ENCODE measurements around the gene DCC.

The DCC gene

DNA sequence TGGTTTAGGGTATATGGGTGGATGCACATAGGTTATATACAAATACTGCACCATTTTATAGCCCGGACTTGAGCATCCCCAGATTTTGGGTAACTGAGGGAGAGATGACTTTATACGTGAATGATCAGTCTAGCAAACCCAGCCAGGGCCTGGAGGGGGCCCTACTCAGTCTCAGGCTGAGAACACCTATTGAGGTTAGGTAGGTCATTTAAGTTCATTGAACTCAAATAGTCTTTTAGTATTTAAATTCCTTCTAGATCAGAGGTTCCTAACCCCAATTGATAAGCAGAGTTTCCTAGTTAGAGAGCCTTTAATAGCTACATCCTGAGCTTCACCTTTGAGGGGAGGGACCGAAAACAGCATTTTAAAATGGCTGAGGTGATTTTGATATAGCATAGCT, 487.0 kb downstream of the DCC start:
- no peak for DNase-seq

DNA sequence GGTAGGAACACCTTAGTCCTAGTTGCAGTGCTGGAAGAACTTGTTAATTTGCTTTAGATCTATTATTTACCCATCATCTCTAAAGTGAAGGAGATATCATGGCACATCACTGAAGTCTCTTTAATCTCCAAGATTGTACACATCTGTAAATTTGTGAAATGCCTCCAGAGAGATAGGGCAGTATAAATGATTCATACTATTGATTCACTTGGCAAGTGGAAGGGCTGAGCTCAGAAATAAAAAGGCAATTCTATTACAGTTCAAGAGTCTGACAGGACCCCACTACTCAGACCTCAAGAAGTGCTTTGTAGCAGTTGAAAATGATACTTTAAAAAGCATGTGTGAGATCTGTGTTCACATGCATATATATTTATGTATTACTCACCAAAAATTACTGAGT, 489.3 kb downstream of the DCC start:
- no peak for DNase-seq

GRCh38 chr18:52829876-52830405, 489.9 kb downstream of the DCC start:
- DNase-seq, result no peak

DNA sequence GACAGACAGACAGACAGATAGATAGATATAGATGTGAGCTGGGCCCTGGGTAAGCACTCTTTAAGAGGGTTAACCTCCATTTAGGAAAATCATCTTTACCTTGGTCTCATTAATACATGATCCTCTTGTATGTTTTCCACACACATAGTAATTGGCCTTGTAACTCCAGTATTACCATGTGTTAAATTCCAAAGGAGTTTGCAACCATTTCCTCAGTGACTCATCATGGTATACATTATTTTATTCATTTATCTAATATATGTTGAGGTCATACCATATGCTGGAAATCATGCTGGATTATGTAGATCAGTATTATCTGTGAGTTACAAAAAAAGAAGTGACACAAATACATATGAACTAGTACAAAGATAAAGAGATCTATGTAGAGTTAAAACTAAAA, 504.3 kb downstream of the DCC start:
- no peak for DNase-seq

DNA sequence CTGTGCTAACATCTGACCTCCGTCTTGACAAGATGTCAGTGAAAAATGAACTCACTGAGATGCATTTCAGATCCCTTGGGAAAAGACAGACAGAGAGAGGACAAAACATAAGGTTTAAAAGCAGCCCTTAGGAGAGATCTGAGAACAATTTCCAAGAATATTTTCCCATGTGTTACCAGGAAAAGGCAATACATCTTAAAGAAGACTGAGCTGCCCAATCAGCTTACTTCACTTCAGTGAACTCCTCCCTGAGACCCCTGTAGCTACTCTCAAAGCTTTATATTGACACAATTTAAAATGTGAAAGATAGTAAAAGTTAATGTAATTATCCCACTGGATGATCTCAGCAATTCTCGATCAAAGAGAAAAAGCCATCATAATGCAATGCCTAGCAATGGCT, 505.0 kb downstream of the DCC start:
- no peak for DNase-seq

DNA sequence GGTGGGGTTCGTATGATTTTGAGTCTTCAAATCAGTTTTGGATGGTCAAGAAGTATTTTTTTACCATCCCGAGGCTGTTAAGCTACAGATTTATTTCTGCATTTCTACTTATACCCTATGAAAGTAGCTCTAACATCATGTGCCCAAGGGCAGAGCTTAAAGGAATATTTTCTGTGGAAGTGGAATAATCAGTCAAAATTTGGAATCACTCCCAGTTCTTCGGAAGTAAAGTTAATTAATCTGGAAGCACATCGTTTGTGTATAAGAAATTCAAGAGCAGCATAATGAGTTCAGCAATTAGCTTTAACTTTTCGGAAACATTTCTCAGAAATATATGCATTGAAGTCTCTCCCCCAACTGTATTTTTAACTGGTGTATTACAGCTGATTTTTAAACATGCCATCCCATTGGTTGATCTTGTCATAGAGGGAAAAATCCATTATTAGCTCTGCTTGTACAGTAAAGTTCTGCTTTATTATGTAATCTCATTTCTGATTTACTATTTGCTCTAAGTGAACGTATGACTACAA, 510.1 kb downstream of the DCC start:
- no peak for DNase-seq

- DNase-seq, result no peak
Observed at GRCh38 chr18:52861558-52861957, 521.6 kb downstream of the DCC start.

DNA sequence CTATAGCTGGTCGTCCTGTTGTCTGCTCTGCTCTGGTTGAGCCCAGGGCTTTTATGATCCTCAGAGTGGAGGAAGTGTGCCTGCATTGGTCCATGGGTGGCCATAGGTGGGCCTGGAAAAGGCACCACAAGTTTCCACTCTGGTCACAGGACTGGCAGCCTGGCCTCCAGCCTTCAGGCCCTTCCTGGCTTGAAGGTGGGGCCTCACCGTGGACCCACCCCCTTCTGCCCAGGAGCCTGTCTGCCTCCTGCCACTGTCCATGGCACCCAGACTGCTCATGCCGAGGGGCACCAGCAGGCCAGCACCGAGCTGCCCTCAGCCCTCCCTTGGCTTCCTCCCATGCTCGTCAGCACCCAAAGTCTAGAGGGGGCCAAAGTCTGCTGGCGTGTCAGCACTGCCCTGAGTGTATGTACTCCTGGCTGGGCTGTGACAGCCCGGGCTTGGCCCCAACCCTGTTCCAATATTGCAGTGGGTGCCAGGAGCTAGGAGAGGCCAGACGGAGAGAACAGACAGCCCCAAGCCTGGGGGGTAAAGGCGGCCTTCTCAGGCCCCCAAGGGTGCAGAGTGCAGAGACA, 529.4 kb downstream of the DCC start:
- no peak for DNase-seq

DNA sequence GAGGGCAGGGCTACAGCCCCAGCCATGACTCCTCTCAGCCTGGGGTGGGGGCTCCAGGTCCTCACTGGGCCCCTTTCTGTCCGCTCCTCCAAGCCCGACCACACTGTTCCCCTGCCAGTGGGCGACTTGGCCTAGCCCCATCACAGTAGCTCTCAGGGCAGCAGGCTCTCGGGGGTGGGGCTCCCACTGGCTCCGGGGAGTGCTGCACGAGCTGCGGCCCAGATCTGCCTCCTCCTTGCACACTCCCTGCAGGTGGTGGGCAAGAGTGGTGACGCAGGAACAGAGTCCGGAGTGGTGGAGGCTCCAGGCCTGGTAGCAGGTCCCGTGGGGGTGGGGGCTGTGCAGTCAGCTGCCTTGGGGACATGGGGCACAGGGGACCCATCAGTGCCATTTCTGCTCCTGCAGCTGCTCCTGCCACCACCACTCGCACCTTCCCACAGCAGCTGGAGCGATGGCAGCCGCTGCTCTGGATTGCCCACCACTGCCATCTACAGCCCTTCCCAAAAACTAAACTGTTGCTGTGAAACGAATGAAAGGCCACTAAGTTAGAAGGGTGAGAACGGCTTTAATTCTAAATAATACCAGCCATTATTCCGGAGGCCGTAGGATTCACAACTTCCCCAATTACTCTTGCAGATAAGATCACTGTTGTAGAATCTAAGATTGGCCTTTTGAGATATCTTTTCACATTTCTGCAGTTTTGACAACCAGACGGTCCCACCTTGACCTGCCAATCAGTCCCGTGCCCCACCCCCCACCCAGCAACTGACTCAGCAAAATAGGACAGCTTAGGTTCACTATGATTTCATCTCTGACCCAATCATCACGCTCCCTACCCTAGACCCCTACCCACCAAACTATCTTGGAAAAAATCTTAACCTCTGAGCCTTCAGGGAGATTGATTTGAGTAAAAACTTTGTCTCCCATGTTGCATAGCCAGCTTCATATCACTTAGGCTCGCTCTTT, 530.2 kb downstream of the DCC start:
- no peak for DNase-seq

GRCh38 chr18:52874774-52875173, 534.8 kb downstream of the DCC start:
- no peak for DNase-seq

- no peak for DNase-seq
Observed at GRCh38 chr18:52875725-52876124, 535.7 kb downstream of the DCC start.

DNA sequence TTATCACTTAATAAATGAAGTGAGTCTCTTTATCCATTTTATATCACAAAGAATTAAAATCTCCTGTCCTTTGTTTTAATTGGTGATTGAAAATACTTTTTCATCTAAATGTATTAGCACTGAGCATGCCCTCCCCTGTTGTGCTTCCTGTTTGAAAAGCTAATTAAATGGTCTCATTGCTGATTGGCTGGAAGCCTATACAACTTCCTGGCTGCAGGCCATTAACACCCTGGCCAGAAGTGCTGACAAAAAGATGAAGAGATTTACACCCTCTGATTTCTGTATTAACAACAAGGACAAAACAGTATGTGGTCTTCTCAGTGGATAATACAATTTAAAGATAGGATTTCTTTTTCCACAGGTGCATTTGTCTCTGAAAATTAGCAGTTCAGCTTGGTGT, 548.0 kb downstream of the DCC start:
- DNase-seq, result no peak

DNA sequence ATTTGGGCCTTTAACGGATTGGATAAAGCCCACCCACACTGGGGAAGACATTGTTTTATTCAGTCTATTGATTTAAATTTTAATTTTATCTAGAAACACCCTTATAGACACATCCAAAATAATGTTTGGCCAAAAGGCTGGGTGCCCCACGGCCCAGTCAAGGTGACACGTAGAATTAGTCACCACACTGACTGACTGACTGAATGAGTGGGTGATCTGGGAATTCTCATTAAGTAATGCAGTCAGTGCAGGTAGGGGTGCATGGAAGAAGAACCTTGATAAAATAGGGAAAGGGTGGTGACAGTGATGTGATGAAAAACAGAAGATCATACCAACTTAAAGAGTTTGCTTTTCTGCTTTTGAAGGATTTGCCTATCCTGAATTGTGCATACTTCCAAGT, 554.8 kb downstream of the DCC start:
- DNase-seq, result no peak

GRCh38 chr18:52897611-52898484, 557.9 kb downstream of the DCC start:
- DNase-seq, result no peak

- no peak for DNase-seq
Observed at GRCh38 chr18:52898485-52899058, 558.6 kb downstream of the DCC start.

- no peak for DNase-seq
Observed at GRCh38 chr18:52902188-52902587, 562.2 kb downstream of the DCC start.

DNA sequence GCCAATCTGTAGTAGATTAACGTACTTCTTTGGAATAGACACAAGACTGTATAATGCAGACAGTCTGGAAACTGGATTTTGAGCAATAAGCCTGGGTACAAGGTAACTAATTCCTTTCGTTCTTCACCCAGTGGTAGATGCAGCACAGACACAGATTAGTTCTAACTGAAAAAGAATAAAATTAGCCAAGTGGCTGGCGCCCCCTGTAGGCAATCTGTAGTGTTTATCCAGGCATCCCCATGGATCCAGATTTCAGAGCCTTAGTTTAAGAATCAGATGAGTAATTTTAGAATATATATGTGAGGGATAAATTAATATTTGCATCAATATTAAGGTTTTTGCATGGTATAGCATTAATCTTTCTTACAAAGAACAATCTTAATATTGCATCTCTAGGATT, 563.9 kb downstream of the DCC start:
- DNase-seq, result no peak

- DNase-seq, result no peak
Observed at GRCh38 chr18:52907543-52908308, 567.7 kb downstream of the DCC start.

DNA sequence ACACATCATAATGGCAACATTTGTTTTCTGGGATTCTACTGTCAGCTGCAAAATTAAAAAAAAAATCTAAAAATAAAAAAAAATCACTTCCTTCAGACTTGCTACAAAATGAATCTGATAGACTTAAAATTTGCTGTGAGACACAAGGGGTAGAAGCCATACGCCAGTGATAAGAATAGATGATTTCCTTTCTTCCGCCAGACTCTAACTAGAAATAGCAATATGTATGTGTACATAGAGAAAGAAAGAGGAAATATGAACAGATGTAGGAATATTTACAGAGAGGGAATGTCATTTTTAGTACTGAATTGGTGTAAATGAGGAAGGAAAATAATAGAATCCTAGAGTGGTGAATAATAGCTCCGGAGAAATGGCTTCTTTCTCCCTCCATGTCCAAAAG, 574.2 kb downstream of the DCC start:
- no peak for DNase-seq

GRCh38 chr18:52920665-52921064, 580.7 kb downstream of the DCC start:
- no peak for DNase-seq

DNA sequence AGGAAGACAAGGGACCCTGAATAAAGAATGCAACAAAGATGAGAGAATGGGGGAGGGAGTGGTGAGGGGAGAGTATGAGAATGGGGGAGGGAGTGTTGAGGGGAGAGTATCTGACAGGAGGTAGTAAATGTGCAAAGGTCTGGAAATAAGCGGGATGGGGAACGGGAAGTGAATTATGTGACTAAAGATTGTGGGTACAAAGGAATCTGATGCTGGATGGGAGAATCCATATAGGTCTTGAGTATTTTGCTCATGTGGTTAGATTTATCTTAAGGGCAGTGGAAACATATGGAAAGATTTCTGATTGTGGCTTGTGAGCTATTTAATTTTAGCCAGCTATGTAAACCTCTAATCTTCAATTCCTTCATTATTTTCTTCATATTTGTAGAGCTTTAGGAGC, 593.4 kb downstream of the DCC start:
- DNase-seq, result no peak

GRCh38 chr18:52936931-52937330, 596.9 kb downstream of the DCC start:
- DNase-seq, result no peak
